Measurements from ENCODE around the gene C10orf90.

C10orf90 gene

DNA sequence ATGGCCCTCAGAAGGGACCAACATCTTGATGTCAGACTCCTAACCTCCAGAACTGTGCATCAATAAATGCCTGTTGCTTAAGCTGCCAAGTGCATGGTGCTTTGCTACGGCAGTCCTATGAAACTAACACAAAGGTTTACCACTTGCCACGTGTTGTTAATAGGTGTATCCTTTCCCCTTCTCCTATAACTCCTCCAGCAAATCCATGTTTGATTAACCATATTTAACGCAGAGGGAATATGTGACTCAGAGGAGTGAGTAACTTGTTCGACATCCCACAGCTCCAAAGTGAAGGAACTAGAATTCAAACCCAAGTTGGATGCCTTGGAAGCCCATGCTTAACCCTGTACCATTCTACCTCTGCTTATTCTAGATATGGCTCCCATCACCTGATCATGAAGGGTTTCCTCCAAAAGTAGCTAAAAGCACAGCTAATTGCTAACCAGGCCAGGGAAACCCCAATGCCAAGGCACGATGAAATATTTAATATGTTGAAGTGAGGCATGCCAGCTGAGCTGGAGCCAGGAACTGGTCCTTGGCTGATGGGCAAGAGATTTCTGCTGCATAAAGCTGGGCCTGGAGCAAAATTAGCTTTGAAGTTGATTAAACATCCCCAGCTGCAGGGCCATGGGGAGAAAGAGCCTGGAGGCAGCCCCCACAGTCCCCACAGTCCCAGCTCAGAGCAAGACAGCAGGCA, 131.9 kb downstream of the C10orf90 start:
- no peak for DNase-seq (ENCODE audit: low read depth in 2 of 2)

DNA sequence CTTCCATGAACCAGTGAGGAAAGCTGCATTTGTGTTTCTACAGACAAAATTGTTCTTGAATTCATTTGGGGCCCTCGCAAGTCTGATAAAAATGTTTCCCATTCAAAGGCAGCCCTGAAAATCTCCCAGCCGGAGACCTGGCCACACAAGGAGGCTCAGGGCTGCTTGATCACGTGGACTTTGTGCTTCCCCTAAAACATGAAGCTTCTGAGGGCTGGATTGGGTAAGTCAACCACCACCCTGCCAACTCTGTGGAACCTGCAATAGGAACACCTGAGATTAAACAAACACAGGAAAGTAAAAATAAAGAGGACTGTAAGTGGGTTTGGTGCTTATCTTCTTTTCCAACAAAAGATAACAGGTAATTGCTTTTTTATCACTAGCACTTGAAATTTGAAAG, 133.8 kb downstream of the C10orf90 start:
- no peak for DNase-seq (ENCODE audit: low read depth in 2 of 2)

DNA sequence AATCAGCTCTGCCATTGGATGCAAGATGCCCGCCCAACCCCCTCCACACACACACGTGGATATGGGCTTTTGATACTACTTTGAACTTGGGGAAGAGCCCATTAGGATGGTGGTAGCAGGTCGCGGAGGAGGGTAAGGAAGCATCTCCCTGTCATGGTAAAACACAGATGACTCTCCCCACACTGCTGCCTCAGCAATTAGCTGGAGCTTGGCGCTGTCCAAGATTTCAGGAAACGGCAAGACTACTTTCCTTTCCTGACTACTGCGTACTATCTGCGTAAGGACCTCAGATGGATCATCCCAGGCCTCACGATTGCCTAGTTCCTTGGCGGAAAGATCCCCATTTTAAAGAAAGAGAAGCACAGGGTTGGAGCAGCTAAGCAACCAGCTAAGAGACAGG, 134.3 kb downstream of the C10orf90 start:
- DNase-seq (ENCODE audit: low read depth in 2 of 2): no peak

DNA sequence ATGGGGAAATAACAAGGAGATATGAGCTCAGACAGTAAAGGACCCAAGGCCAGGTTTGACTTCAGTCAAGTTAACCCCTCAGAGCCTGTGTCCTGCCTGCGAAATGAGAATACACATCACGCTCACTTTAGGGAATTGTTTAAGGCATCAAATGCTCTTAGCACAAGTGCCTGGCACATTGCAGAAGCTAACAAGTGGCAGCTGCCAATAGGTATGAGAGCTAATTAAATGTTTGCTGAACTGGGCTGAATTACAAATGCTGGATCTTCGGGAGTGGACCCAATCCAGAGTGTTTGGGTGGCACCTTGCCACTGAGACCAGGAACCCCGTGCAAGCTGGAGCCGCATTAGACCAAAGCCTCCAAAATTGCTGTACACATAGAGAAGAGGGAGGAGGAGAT, 136.8 kb downstream of the C10orf90 start:
- no peak for DNase-seq (ENCODE audit: low read depth in 2 of 2)

DNA sequence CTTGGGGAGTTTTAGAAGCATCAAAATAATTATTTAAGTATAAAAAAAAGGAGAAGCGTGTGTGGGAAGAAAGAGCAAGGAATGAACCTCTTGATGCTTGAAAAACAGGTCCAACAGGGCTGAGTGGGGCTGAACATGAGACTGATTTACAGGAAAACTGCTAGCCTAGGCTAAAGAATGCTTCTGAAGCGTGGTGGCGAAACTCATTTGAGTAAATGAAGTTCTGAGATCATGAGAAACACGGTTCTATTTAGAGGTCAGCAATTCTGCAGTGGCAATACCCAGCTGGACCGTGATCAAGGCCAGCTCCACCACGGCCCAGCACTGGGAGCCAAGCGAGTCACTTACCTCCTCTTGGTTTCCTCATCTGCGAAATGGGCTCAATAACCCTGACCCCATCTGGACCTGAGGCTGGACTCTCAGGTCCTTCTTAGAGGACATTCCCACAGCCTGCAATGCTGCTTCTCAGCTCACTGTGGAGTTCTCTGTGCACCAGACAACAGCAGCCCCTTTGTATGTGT, 142.1 kb downstream of the C10orf90 start:
- no peak for DNase-seq (ENCODE audit: low read depth in 2 of 2)

DNA sequence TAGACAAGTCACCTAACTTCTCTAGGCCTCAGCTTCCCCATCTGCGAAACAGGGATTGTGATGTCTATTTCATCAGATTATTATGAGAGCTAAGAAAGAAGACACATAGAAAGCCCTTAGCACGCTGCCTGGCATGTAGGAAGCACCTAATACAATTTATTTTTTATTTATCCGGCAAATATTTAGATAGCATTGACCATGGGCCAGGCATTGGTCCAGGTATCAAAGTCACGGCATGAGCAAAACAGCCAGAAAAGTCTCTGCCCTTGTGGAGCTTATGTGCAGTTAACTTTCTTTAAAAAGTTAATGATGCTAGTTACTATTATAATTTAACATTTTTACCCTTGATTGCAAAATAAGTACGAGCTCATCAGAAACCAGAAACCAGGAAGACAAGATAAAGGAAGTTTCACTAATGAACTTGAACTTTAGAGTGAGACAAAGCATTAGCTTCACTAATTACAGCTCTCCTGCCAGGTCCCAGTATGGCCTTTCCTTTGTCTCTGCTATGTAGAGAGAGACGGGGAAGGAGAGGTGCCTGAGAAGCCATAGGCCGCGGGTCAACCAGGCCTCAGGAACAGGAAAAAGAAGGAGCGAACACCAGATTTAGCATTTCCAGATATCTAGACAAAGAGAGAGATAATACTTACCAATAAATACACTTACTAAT, 142.7 kb downstream of the C10orf90 start:
- DNase-seq (ENCODE audit: low read depth in 2 of 2): no peak

DNA sequence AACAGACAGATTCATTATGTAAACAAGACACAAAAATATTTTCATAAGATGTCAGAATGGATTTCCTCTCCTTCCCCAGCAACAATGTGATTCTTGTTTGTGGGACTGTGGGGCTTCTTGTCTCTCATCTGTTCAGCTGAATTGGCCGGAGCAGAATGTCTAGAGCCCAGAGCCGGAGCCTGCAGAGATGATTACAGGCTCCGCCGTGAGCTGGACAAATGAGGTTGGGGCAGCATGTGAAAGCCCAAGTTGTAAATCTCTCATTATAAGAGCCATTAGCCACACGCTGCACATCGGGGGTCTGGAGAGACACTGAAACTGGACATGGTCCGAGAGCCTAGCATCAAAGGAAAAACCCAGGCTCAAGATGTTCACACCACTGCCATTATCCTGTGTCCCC, 145.2 kb downstream of the C10orf90 start:
- no peak for DNase-seq (ENCODE audit: low read depth in 2 of 2)

DNA sequence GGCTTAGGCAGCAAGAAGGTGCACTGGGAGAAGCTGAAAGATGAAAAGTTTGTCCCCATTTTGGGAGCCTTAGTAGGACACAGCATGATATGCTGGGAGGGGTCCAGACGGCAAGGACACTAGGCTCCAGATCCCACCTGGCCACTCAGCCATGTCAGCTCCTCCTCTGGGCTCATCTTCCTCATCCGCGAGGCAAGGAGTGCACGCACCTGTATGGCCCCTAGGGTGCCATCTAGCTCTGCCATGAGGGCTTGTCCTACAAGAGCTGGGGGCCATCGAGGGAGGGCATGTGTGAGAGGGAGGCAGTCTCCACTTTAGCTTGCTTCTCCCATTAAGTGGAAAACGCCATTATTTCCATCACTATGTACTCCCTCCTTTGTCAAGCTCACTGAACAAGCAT, 146.0 kb downstream of the C10orf90 start:
- DNase-seq (ENCODE audit: low read depth in 2 of 2): no peak

DNA sequence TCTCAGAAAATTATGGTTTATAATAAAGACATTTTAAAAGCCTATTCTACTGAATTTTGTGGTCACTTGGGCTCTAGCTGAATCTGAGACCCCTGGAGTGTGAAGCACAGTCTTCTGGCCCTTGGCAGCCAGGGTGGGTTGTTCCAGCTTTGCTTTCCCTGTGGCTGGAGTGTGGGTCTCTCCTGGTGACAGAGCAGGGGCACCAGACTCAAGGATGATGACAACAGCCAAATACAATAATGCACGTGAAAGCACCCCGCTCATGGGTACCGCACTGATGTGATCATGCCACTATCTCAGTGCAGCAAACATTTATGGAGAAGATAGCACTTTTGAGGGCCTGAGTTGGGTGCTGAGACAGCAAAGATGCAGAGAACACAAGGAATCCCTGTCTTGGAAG, 147.4 kb downstream of the C10orf90 start:
- no peak for DNase-seq (ENCODE audit: low read depth in 2 of 2)

DNA sequence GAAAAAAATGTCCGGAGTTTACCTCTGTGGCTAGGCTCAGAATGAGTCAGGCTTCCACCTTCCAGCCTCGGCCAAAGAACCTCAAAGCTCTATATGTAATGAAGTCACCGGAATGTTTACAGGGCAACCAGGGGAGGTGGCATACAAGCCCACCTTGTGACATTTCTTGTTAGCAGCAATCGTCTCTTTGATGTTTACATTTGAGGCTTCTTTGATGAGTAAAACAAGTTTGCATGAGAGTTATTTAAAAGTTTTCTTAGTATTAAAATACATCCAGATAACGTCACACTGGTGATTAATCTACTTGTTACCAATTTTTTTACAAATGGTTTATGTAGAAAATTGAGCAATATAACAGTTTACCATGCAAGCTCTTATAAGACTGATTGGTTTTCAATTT, 149.1 kb downstream of the C10orf90 start:
- no peak for DNase-seq (ENCODE audit: low read depth in 2 of 2)

DNA sequence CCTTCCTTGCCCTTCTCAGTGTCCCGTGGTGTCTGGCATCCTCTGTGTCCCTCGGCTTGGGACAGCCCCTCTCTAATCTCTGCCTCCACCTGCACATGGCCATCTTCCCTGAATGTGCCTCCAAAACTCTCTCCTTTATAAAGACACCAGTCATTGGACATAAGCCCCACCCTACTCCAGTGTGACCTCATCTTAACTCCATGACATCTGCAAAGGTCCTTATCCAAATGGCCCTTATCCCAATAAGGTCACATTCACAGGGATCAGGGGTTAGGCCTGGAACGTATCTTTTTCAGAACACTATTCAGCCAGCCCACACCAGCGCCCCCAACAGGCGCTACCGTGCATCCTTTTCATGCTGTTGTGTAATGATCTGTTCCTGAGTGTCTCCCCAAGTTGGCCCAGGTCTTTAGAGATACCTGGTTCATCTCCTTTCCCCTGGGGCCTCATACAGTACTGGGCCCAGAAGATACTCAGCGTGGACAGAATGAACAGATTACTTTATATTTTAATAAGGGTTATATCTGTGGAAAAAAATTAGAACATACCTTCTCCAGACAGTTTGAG, 149.7 kb downstream of the C10orf90 start:
- no peak for DNase-seq (ENCODE audit: low read depth in 2 of 2)

DNA sequence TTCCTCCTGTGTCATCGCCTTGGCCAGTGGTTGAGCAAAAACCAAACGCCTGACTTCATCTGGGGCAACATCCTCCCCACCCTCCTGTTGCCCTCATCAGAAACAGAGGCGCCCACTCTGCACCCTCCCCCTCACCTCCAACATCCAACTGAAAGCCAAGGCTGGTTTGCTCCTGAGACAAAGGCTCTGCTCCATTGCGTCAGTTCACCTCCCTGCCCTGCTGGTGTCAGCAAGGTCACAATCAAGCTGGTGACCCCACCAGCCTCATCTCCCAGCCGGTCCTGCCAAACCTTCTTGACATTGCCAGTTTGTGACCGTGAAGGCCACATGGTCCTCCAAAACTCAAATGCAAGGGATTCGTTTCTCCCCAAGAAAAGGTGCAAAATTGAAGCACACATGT, 150.5 kb downstream of the C10orf90 start:
- DNase-seq (ENCODE audit: low read depth in 2 of 2): no peak

DNA sequence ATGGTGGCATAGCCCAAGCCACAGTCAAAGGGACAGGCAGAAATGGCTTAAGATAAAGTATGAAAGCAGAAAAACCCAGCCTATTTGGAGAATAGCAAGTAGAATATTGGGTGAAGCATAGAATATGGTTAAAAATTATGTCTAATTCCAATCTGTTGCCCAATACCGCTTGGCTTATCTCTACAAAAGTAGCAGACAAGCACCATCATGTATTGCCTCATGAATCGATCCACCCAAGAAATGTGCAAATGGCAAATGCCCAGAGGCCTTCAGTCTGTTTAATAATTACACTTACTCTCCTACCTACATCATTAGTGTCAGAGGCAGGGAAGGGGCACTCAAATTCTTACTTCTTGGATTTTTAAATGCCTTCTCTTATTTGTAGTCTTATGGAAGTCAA, 151.3 kb downstream of the C10orf90 start:
- DNase-seq (ENCODE audit: low read depth in 2 of 2): no peak

DNA sequence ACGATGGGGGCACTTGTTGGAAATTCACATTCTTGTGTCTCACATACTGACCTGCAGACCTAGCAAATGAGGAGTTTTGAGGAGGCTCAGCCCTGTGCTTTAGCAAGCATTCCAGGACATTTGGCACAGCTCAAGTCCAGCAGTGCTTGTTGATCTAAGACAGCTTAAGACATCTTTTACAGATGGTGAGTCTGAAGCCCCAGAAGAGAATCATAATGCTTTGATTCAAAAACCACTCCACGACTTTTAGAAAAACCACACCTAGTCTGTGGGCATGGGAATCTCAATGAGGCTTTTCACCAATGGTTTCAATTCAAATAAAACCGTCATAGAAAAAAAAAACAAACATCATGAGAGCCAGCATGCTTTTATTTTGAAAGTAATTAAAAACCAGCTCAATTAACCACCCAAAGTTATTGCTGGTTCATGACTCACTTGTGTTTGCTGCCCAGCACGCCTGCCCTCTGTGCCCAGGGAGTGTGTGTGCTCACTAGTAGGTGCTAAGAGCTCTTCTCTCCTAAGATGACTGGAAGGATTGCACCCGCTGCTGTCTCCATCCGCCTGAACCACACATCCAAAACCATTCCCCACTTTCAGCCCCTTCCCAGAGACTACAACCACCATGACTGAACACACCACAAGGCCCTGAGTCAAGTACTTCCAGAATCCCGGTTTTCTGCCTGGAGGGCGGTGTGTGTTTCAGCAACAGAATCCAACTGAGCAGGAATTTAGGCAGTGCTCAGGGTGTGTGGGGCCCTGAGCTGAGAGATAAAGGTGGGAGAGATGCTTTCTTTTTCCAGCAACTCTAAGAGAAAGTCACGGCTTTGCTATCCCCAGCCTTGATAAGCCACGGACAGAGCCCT, 152.0 kb downstream of the C10orf90 start:
- DNase-seq (ENCODE audit: low read depth in 2 of 2): no peak

DNA sequence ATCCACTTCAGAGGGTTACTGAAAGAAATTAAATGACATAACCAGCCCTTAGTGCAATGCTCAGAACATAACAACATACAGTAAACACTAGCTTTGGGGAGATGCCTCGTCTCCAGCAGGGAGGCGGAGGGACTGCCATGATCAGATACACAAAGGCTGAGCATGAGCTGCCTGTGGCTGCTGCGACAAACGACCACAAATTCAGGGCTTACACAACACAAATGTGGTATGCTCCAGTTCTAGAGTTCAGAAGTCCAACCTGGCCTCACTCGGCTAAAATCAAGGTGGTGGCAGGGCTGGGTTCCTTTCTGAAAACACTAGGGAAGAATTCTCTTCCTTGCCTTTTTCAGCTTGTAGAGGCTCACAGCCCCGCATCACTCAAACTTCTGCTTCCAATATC, 154.0 kb downstream of the C10orf90 start:
- DNase-seq (ENCODE audit: low read depth in 2 of 2): no peak

DNA sequence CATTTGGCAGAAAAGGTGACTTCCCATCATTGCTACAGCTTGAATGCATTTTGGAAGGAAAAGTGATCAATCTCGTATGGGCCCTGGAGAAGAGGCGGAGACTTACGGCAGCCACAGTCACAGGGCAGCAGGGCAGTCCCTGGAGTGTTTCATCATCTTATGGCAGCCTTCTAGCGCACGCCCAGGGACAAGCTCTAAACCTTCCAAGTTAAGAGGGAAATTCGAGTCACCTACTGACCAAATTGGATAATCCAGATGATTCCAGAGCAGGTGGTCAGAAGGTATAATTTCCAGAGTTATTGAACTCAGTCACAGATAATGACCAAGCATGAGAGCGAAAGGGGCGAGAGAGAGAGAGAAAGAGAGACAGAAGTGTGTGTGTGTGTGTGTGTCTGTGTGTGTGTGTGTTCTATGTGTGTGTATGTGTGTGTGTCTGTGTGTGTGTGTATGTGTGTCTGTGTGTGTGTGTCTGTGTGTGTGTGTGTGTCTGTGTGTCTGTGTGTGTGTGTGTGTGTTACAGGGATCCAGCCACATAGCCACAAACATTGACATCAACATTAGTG, 158.5 kb downstream of the C10orf90 start:
- no peak for DNase-seq (ENCODE audit: low read depth in 2 of 2)

DNA sequence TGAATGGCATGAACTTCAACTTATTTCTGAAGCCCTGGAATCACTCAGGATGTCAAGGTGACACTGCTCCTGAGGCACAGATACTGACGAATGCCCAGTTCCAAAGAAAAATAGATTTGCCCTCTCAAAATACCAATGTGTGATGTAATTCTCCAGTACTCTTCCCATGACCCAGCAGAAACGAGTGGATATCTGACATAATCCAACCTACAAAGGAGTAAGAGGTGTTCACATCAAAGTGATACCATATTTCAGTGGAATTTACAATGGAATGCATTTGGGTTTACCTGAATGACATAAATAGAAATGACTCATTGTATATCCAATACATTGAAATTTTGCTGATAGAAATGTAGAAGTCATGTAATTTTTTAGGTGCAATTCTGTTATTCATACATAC, 161.3 kb downstream of the C10orf90 start:
- no peak for DNase-seq (ENCODE audit: low read depth in 2 of 2)

DNA sequence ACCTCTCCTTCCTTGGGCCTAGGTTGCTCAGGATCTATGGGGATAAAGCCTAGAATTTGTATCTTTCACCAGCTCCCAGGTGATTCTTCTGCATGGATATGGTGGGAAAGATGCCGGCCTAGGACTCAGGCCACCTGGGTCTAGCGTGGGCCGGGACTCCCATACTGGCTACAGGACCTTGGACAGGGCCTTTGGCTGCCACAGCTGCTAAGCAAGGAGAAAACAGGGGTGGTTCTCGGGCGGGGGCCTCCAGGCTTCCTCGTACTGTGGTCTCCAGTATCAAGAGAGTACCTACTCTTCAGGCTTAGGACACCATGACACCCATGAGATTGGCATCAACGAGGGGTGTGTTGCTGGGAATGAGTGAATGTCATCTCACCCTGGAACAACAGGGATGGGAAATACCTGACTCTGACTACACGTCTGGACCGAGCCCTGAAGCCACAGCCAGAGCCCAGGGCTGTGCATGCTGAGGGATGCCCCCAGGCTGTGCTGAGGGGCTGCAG, 161.9 kb downstream of the C10orf90 start:
- no peak for DNase-seq (ENCODE audit: low read depth in 2 of 2)

DNA sequence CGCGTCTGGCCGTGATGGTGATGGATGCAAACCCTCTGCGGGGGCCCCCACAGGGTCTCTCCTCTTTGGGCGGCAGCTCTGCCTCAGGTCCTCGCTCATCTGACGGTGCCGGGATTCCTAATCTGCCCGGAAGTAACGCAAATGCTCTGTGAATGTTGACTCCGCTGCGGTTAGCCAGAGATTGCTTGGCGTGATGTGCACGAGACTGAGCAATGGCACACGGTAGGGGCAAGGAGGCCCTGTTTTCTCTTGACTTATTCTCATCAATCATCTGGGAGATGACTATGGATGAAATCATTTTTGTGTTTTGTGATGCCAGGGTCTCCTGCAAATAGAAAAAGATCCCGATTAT, 165.8 kb downstream of the C10orf90 start:
- no peak for DNase-seq (ENCODE audit: low read depth in 2 of 2)

DNA sequence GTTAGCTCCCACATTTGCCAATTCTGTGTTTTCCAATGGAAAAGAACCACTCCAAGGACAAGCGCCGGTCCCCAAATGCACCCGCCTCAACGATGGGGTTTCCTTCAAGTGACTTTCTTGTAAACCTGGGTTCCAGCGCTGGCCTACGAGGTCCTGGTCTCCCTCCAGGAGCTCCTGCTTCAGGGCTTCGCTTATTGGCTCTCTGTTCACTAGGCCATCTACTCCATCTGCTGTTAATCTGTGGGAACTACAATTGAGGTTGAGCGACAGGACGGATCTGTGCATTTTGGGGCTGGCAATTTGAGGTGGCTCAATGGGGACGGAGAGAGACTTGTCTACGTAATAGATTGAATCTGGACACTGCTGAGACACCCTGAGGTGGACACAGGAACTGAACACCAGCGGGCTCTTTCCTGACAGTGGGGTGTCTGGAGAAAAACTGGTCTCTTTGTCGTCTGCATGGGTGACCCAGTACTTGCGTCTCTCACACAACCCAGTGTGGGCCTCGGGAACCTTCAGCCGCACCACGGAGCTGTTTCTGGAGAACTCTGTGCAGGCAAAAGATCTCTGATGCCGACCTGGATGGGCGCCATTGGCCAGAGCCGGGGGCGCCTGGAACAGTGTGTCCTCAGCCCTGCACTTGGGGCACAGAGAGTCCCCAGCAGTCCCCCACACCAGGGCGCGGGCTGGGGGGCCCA, 166.3 kb downstream of the C10orf90 start:
- peak; percentile 50 to 56 for DNase-seq (ENCODE audit: low read depth in 2 of 2)

DNA sequence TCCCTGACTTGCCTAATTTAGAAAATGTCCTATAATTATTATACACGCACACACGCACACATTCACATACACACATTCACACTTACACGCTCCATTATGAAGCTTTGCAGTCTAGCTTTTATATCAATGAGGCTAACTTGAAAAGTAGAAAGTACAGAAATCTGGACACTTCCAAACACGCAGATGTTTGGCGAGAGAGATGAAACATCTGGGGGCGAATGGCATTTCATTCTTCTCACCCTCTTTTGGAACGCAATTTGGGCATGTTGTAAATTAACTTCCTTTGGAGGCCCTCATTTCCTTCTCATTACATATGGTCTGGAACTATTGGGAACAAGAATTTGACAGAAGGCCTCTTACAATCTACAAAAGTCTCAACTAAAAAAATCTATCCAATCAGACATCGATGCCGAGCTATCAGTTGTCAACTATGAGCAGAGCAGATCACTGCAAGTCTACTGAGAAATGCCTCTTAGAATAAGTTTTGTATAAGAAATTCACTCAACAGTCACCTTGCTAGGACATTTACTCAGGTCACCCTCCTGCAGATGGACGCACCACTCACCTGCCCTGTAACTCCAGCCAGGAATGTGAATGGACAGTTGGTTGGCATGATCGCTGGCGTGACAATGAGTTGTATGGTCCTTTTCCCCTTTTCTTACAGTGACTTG, 167.0 kb downstream of the C10orf90 start:
- no peak for DNase-seq (ENCODE audit: low read depth in 2 of 2)

Measured in fibroblast of skin of left quadriceps (primary cell).